Prostate gland (tissue), 2 donors: Measurements from ENCODE around the gene TEX38. TPM values are rescaled to one million over a fixed set of nuclear protein-coding genes. Genes with fewer than 3 reads are reported as not detected.
"Not testable (repeated sequence)": the region's sequence is repeated elsewhere in the genome, so short reads cannot be mapped to it uniquely, and the experiment has no call there.

ENCODE experiments used
- DNase-seq: peaks from one replicate; pipeline ENCODE4 v3.0.0-alpha.2; 2019; ENCODE audit warnings: low spot score
- H3K27ac ChIP-seq, 2 donors: fragments of 200-600 bp; sonication (generic); 2 replicates each; pipeline ENCODE4 v1.5.1; 2017 to 2019
- H3K27me3 ChIP-seq: fragments of 200-600 bp; sonication (generic); replicated peaks from 2 replicates; pipeline ENCODE4 v1.5.1; 2019; ENCODE audit not compliant: insufficient read depth
- H3K36me3 ChIP-seq, 2 donors: fragments of 200-600 bp; sonication (generic); 1 replicate in 1 of 2; 2 replicates in 1 of 2; pipeline versions ENCODE4 v1.5.1 to v1.8.1; 2017 to 2019
- H3K4me1 ChIP-seq: fragments of 200-600 bp; sonication (generic); replicated peaks from 2 replicates; pipeline ENCODE4 v1.5.1; 2019
- H3K4me3 ChIP-seq, 2 donors: fragments of 200-600 bp; sonication (generic); 2 replicates each; pipeline ENCODE4 v1.5.1; 2017 to 2019
- H3K9me3 ChIP-seq: fragments of 200-600 bp; sonication (generic); 2 replicates; pipeline ENCODE4 v1.5.1; 2017
- CTCF ChIP-seq, 4 experiments: fragments of 200-600 bp in 2 of 4; fragments of 450-650 bp in 2 of 4; sonication (generic) in 2 of 4; IDR thresholded peaks; 1 replicate in 3 of 4; 2 replicates in 1 of 4; pipeline ENCODE4 v1.5.1; 2016 to 2019; ENCODE audit warnings: antibody characterized with exemption in 4 of 4, mild to moderate bottlenecking in 2 of 4, moderate library complexity in 2 of 4
- POLR2A ChIP-seq: fragments of 450-650 bp; IDR thresholded peaks from one replicate; pipeline ENCODE4 v1.6.1; 2016; ENCODE audit warnings: antibody characterized with exemption, mild to moderate bottlenecking
- POLR2AphosphoS5 ChIP-seq: sonication (generic); formaldehyde crosslinking; IDR thresholded peaks from one replicate; pipeline ENCODE4 v1.6.1; 2017; ENCODE audit warnings: antibody characterized with exemption
- WGBS: methylation state at CpG from one replicate; pipeline ENCODE4 v1.1.5; 2018; 5-methylcytosine and 5-hydroxymethylcytosine counted together
- intact Hi-C: fragments of 100-400 bp; cut with DNase I; formaldehyde crosslinking; loops from one replicate; pipeline ENCODE4 v1.14.2; 2022
- total RNA-seq, 2 donors: library from RNA; depleted of rRNA; stranded (reverse); fragments of >200 nt; gene quantifications; one replicate each; pipeline ENCODE4 v1.1.0, GENCODE V29; 2016

Gene TEX38
- total RNA-seq, 2 donors from 2014 or later: 30.6 TPM; not detected in 1

DNA sequence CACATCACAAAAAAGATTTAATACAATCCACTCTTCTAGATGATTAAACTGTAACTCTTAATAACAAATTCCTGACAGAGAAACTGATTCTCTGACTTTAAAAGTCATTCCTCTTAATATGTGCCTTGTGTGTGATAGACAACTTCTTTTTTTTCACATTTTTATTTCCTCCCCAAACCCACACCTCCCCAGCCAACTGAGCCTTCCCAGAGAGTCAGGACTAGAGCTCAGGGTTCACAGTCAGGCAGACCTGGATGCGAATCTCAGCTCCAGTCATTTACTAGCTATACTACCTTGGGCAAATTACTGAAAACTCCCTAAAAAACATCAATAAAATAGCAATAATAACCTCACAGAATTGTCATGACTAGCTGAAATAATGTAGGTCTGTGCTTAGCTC lies 17.6 kb upstream of the TEX38 start:
- Histone ChIP-seq H3K4me3 (no peak overlapping the region), H3K9me3 (no peaks in the 10 kb centered on the region), H3K36me3 (no peaks in the 10 kb centered on the region), H3K4me1 (no peaks in the 10 kb centered on the region), H3K27ac (peak overlapping the region in 1 of 2 donors; percentile 1), H3K27me3 (no peaks in the 10 kb centered on the region)
- intact Hi-C loops: no loop called here
- WGBS: 68% methylated on average over 1 of the region's 1 CpG
- DNase-seq: no peak
- TF ChIP-seq CTCF (IDR thresholded peaks at IDR 0.05) (no peak), POLR2AphosphoS5 (no peak)

GRCh38 chr1:46654698-46655097 lies 17.0 kb upstream of the TEX38 start:
- H3K4me3 ChIP-seq, H3K9me3 ChIP-seq, H3K27me3 ChIP-seq, H3K27ac ChIP-seq, intact Hi-C loops, H3K36me3 ChIP-seq, H3K4me1 ChIP-seq, DNase-seq: not testable (repeated sequence)
- WGBS: 97% methylated on average over 2 of the region's 2 CpGs

DNA sequence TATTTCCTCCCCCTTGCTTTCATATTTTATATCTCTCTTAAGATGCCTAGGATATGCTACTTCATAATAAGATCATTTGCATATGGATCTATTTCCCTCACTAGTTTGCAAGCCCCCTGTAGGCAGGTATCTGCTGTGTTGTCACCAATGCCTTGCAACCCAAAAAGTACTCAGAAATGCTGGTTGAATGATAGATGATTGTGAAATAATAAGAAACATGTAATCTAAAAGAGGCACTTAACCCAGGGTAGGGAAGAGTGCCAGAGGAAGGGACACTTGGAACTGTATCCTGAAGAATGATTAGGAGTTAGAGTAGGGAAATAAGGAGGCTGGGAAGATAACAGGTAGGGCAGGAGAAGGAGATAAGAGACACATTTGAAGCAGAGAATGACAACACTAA lies 15.8 kb upstream of the TEX38 start:
- Histone ChIP-seq H3K36me3 (no peaks in the 10 kb centered on the region), H3K4me1 (no peaks in the 10 kb centered on the region)
- intact Hi-C loops: no loop called here

GRCh38 chr1:46656643-46657042 lies 15.0 kb upstream of the TEX38 start:
- WGBS: 68% methylated on average over 2 of the region's 2 CpGs
- H3K9me3 ChIP-seq: no peaks in the 10 kb centered on the region
- no peaks in the 10 kb centered on the region for H3K4me1 ChIP-seq
- TF ChIP-seq POLR2AphosphoS5: no peak
- intact Hi-C loops: no loop called here
- no peak overlapping the region for H3K4me3 ChIP-seq
- H3K27ac ChIP-seq: no peak overlapping the region
- no peaks in the 10 kb centered on the region for H3K27me3 ChIP-seq
- no peaks in the 10 kb centered on the region for H3K36me3 ChIP-seq
- no peak for DNase-seq

More for the DNA sequence above, 15.8 kb upstream of the TEX38 start:
- Histone ChIP-seq H3K9me3 (no peaks in the 10 kb centered on the region), H3K4me3 (no peak overlapping the region), H3K27me3 (no peaks in the 10 kb centered on the region), H3K27ac (no peak overlapping the region)
- TF ChIP-seq POLR2A: no peak
- no peak for TF ChIP-seq CTCF (IDR thresholded peaks at IDR 0.05)
- no peak for TF ChIP-seq POLR2AphosphoS5
- DNase-seq: no peak

GRCh38 chr1:46657775-46658174 lies 13.9 kb upstream of the TEX38 start:
- Histone ChIP-seq H3K27me3 (no peaks in the 10 kb centered on the region), H3K4me3 (no peak overlapping the region), H3K36me3 (no peaks in the 10 kb centered on the region), H3K27ac (no peak overlapping the region), H3K4me1 (no peaks in the 10 kb centered on the region), H3K9me3 (no peaks in the 10 kb centered on the region)
- intact Hi-C loops: no loop called here
- TF ChIP-seq POLR2A: no peak
- DNase-seq: no peak
- WGBS: 94% methylated on average over 1 of the region's 1 CpG

- DNase-seq: no peak
- no peaks in the 10 kb centered on the region for H3K9me3 ChIP-seq
- intact Hi-C loops: no loop called here
- 84% methylated on average over 2 of the region's 2 CpGs for WGBS
- no peaks in the 10 kb centered on the region for H3K27me3 ChIP-seq
- H3K36me3 ChIP-seq: peaks cover 0 to 4% of the 10 kb centered on the region in 2 donors
- TF ChIP-seq POLR2AphosphoS5 (no peak), CTCF (IDR thresholded peaks at IDR 0.05) (no peak), POLR2A (no peak)
- H3K4me1 ChIP-seq: no peaks in the 10 kb centered on the region
- no peak overlapping the region for H3K27ac ChIP-seq
- no peak overlapping the region for H3K4me3 ChIP-seq
These were observed 12.3 kb upstream of the TEX38 start for GRCh38 chr1:46659307-46659870.

DNA sequence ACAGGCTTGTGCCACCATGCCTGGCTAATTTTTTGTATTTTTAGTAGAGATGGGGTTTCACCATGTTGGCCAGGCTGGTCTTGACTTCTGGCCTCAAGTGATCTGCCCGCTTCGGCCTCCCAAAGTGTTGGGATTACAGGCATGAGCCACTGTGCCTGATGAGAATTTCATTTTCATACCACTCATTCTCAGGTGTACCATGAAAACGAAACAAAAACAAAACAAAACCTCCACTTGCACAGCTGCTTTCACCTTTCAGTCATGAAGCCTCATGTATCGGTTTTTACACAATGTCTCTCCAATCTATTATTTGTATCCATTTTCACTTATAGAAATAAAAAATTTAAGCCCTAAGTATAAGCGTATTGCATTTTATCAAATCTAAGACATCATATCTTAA lies 11.5 kb upstream of the TEX38 start:
- DNase-seq, H3K27me3 ChIP-seq, H3K4me1 ChIP-seq, H3K27ac ChIP-seq, H3K9me3 ChIP-seq, H3K36me3 ChIP-seq, H3K4me3 ChIP-seq: not testable (repeated sequence)
- intact Hi-C loops: loop anchor here (10.0 kb wide), 1 partner anchor 55 kb away; the partner anchor contains the start of gene EFCAB14
- WGBS: 93% methylated on average over 5 of the region's 5 CpGs

DNA sequence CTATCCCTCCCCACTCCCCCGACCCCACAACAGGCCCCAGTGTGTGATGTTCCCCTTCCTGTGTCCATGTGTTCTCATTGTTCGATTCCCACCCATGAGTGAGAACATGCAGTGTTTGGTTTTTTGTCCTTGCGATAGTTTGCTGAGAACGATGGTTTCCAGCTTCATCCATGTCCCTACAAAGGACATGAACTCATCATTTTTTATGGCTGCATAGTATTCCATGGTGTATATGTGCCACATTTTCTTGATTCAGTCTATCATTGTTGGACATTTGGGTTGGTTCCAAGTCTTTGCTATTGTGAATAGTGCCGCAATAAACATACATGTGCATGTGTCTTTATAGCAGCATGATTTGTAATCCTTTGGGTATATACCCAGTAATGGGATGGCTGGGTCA lies 8.7 kb upstream of the TEX38 start:
- intact Hi-C loops: loop anchor here (10.0 kb wide), 1 partner anchor 52 kb away; the partner anchor contains the start of gene EFCAB14
- H3K36me3 ChIP-seq: not testable (repeated sequence)
- 98% methylated on average over 5 of the region's 5 CpGs for WGBS

More for the DNA sequence above, 8.7 kb upstream of the TEX38 start:
- not testable (repeated sequence) for H3K9me3 ChIP-seq, H3K27ac ChIP-seq, H3K4me3 ChIP-seq, DNase-seq, H3K27me3 ChIP-seq
- peaks cover 12% of the 10 kb centered on the region for H3K4me1 ChIP-seq
